Brain microvascular endothelial cell (primary cell): Measurements from ENCODE around the gene CKS2.
"Not testable (repeated sequence)": the region's sequence is repeated elsewhere in the genome, so short reads cannot be mapped to it uniquely, and the experiment has no call there.

Experiments
- DNase-seq: peaks from one replicate; pipeline ENCODE4 v3.0.0-alpha.2; 2020
- H3K27ac ChIP-seq: fragments of 250-450 bp; sonication (Bioruptor Pico); 2 replicates; pipeline ENCODE4 v1.5.1; 2020; ENCODE audit warnings: mild to moderate bottlenecking, moderate library complexity
- H3K27me3 ChIP-seq: fragments of 250-450 bp; sonication (Bioruptor Pico); replicated peaks from 2 replicates; pipeline ENCODE4 v1.5.1; 2020; ENCODE audit warnings: mild to moderate bottlenecking
- H3K36me3 ChIP-seq: fragments of 250-450 bp; sonication (Bioruptor Pico); replicated peaks from 2 replicates; pipeline ENCODE4 v1.5.1; 2020; ENCODE audit warnings: mild to moderate bottlenecking
- H3K4me3 ChIP-seq: 2 replicates; pipeline ENCODE4 v1.5.1; 2011; ENCODE audit warnings: low read depth, mild to moderate bottlenecking, control low read depth, low read length, moderate library complexity
- CTCF ChIP-seq: IDR thresholded peaks from 2 replicates; pipeline ENCODE4 v1.5.1; 2011; ENCODE audit warnings: low read depth, mild to moderate bottlenecking, moderate library complexity, low read length, control low read depth, inconsistent platforms; ENCODE audit errors: missing control alignments
- in situ Hi-C: cut with HindIII; loops from 2 replicates; pipeline ENCODE4 v1.10.0; 2017; ENCODE audit warnings: low sequenced_read_pairs, low pct_ligation_motif_present

The CKS2 gene

GRCh38 chr9:89340332-89340731 lies 29.3 kb downstream of the CKS2 start:
- in situ Hi-C loops: no loop called here
- H3K36me3 ChIP-seq: peaks cover 44% of the 10 kb centered on the region
- H3K27me3 ChIP-seq: no peaks in the 10 kb centered on the region
- no peak for DNase-seq
- no peak overlapping the region for H3K4me3 ChIP-seq
- H3K27ac ChIP-seq: no peak overlapping the region
- no peak for TF ChIP-seq CTCF

GRCh38 chr9:89342213-89342612 lies 31.2 kb downstream of the CKS2 start:
- H3K4me3 ChIP-seq: no peak overlapping the region
- no peak for DNase-seq
- TF ChIP-seq CTCF: no peak
- H3K36me3 ChIP-seq: peaks cover 49% of the 10 kb centered on the region
- no peak overlapping the region for H3K27ac ChIP-seq
- H3K27me3 ChIP-seq: no peaks in the 10 kb centered on the region
- in situ Hi-C loops: no loop called here

- peaks cover 45% of the 10 kb centered on the region for H3K36me3 ChIP-seq
- in situ Hi-C loops: no loop called here
Measured at GRCh38 chr9:89342948-89343347, 32.0 kb downstream of the CKS2 start.

GRCh38 chr9:89343812-89344211 lies 32.8 kb downstream of the CKS2 start:
- H3K4me3 ChIP-seq, H3K27me3 ChIP-seq, DNase-seq, in situ Hi-C loops, H3K27ac ChIP-seq: not testable (repeated sequence)
- H3K36me3 ChIP-seq: peaks cover 53% of the 10 kb centered on the region

More at GRCh38 chr9:89342948-89343347, 32.0 kb downstream of the CKS2 start:
- DNase-seq: no peak
- peak; percentile 4 for TF ChIP-seq CTCF
- Histone ChIP-seq H3K27ac (no peak overlapping the region), H3K4me3 (no peak overlapping the region), H3K27me3 (no peaks in the 10 kb centered on the region)

- in situ Hi-C loops: no loop called here
- Histone ChIP-seq H3K4me3 (no peak overlapping the region), H3K27me3 (no peaks in the 10 kb centered on the region), H3K36me3 (peaks cover 48% of the 10 kb centered on the region), H3K27ac (no peak overlapping the region)
- no peak for TF ChIP-seq CTCF
- DNase-seq: no peak
Measured at GRCh38 chr9:89345476-89345875, 34.5 kb downstream of the CKS2 start.

- H3K4me3 ChIP-seq: no peak overlapping the region
- DNase-seq: no peak
- no peak for TF ChIP-seq CTCF
- no peaks in the 10 kb centered on the region for H3K27me3 ChIP-seq
- H3K27ac ChIP-seq: no peak overlapping the region
- in situ Hi-C loops: no loop called here
- peaks cover 52% of the 10 kb centered on the region for H3K36me3 ChIP-seq
Measured at GRCh38 chr9:89346696-89347095, 35.7 kb downstream of the CKS2 start.

GRCh38 chr9:89347651-89348050 lies 36.7 kb downstream of the CKS2 start:
- DNase-seq: no peak
- no peak for TF ChIP-seq CTCF
- Histone ChIP-seq H3K4me3 (no peak overlapping the region), H3K36me3 (peaks cover 52% of the 10 kb centered on the region), H3K27me3 (no peaks in the 10 kb centered on the region), H3K27ac (no peak overlapping the region)
- in situ Hi-C loops: no loop called here
